Spleen (tissue), 7 donors: ENCODE data around the gene NBEA.

ENCODE experiments used
- CTCF ChIP-seq, 11 experiments: fragments of 200-600 bp in 7 of 11; fragments of 450-650 bp in 4 of 11; sonication (generic) in 4 of 11; IDR thresholded peaks in 8 of 11; conservative IDR thresholded peaks in 3 of 11; 1 replicate in 7 of 11; 2 replicates in 4 of 11; pipeline versions ENCODE4 v1.4.0 to v1.8.0; 2016 to 2021; ENCODE audit warnings: antibody characterized with exemption in 11 of 11, inconsistent platforms in 4 of 11, mild to moderate bottlenecking in 1 of 11
- POLR2A ChIP-seq, 3 donors: fragments of 450-650 bp; IDR thresholded peaks; one replicate each; pipeline ENCODE4 v1.5.1; 2017; ENCODE audit warnings: antibody characterized with exemption in 3 of 3, mild to moderate bottlenecking in 1 of 3
- donor health status: DM: no; HTN: no; CAD: no; lungs with moderate emphysema.
- donor health status: DM: no; HTN: no; CAD: no.
- donor health status: DM: no; HTN: no; CAD: no.

GRCh38 chr13:35512271-35512920 is 570.3 kb downstream of the NBEA start:
- TF ChIP-seq CTCF (IDR thresholded peaks at IDR 0.05 in 8 of 11, conservative IDR thresholded peaks at IDR 0.05 in 3 of 11) (no peak), POLR2A (IDR thresholded peaks at IDR 0.05) (no peak)
